Testis (tissue), 3 donors: ENCODE results near the gene CD34. TPM values are rescaled to one million over a fixed set of nuclear protein-coding genes. Genes with fewer than 3 reads are reported as not detected.

Experiments
- DNase-seq: peaks from one replicate; pipeline ENCODE4 v3.0.0-alpha.2; 2019
- H3K27ac ChIP-seq, 2 donors: fragments of 200-600 bp; sonication (generic); one replicate each; pipeline ENCODE4 v1.5.1; 2019
- H3K27me3 ChIP-seq: fragments of 200-600 bp; sonication (generic); one replicate; pipeline ENCODE4 v1.5.1; 2019
- H3K36me3 ChIP-seq: fragments of 200-600 bp; sonication (generic); one replicate; pipeline ENCODE4 v1.5.1; 2017; ENCODE audit warnings: low read depth; ENCODE audit errors: missing control alignments
- H3K4me1 ChIP-seq: fragments of 200-600 bp; sonication (generic); one replicate; pipeline ENCODE4 v1.5.1; 2019
- H3K4me3 ChIP-seq, 2 donors: fragments of 200-600 bp; sonication (generic); one replicate each; pipeline ENCODE4 v1.5.1; 2017 to 2019
- H3K9me3 ChIP-seq: fragments of 200-600 bp; sonication (generic); one replicate; pipeline ENCODE4 v1.5.1; 2017
- CTCF ChIP-seq, 3 experiments: fragments of 450-650 bp in 2 of 3; fragments of 200-600 bp in 1 of 3; sonication (generic) in 1 of 3; IDR thresholded peaks; one replicate each; pipeline ENCODE4 v1.5.1; 2016 to 2019; ENCODE audit warnings: antibody characterized with exemption in 3 of 3, mild to moderate bottlenecking in 2 of 3, moderate library complexity in 1 of 3
- POLR2A ChIP-seq: fragments of 450-650 bp; IDR thresholded peaks from one replicate; pipeline ENCODE4 v1.6.1; 2017; ENCODE audit warnings: antibody characterized with exemption, mild to moderate bottlenecking, moderate library complexity
- WGBS, 2 donors: methylation state at CpG; one replicate each; pipeline ENCODE4 v1.1.5; 2018; 5-methylcytosine and 5-hydroxymethylcytosine counted together
- intact Hi-C: fragments of 100-400 bp; cut with DNase I; formaldehyde crosslinking; loops from one replicate; pipeline ENCODE4 v1.15.1; 2023; ENCODE audit warnings: low total_unique reads
- polyA plus RNA-seq: library from polyadenylated mRNA; stranded (reverse); fragments of 350-450 nt; fragmentation: Illumina TruSeq; extraction: RNeasy Lipid Tissue Mini Kit (QIAGEN cat#74804); gene quantifications from one replicate; pipeline ENCODE4 v1.2.3, GENCODE V29; 2014; ENCODE audit warnings: low read depth, low replicate concordance; ENCODE audit not compliant: insufficient read depth
- total RNA-seq, 2 donors: library from RNA; depleted of rRNA; stranded (reverse); fragments of >200 nt; gene quantifications; one replicate each; pipeline ENCODE4 v1.2.3, GENCODE V29; 2016

The CD34 gene
- total and polyA plus RNA-seq, 3 donors from 2014 or later, result 28.3 to 70.7 (median 32.5) TPM

DNA sequence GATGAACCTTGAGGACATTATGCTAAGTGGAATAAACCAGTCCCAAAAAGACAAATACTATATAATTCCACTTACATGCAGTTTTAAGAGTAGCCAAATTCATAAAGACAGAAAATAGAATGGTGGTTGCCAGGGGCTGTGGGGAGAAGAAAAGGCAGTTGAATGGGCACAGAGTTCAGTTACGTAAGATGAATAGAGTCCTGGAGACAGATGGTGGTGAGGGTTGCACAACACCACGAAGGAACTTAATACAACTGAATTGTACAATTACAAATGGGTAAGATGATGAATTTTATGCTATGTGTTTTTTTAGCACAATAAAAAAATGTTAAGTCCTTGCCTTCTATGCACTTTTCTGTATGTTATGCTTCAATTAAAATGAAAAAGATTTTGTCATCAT is 66.6 kb downstream of the CD34 start:
- intact Hi-C loops, result no loop called here
- 86 to 87% methylated on average over 2 of the region's 2 CpGs for WGBS, 2 donors
- Histone ChIP-seq H3K27ac (peak overlapping the region; percentile 37 to 44), H3K27me3 (no peaks in the 10 kb centered on the region), H3K4me1 (peaks cover 32% of the 10 kb centered on the region), H3K36me3 (no peaks in the 10 kb centered on the region), H3K9me3 (no peaks in the 10 kb centered on the region), H3K4me3 (no peak overlapping the region)
- no peak for TF ChIP-seq CTCF (IDR thresholded peaks at IDR 0.05)
- no peak for TF ChIP-seq POLR2A
- DNase-seq, result no peak

DNA sequence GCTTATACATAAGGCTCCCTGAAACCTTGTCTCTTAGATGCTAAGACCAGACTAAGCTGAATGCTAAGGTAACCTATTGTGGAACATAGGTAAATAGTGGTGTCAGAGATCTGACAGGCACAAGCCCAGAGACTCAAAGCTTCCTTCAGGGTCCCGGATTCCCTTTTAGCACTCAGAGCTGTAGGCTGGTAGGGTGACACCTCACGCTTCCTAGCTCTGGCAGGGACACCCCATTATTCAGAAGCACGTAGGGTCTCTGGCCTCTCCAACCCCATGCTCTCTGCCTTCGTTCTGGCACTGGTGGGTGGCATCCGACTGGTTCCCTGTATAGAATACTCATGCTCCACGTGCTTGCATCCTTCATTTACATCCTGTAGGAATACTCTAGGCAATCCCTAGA is 68.4 kb downstream of the CD34 start:
- Histone ChIP-seq H3K9me3 (no peaks in the 10 kb centered on the region), H3K36me3 (no peaks in the 10 kb centered on the region), H3K4me3 (no peak overlapping the region), H3K4me1 (peaks cover 33% of the 10 kb centered on the region), H3K27me3 (no peaks in the 10 kb centered on the region), H3K27ac (no peak overlapping the region)
- TF ChIP-seq CTCF (IDR thresholded peaks at IDR 0.05) (no peak), POLR2A (no peak)
- WGBS, 2 donors, result 82 to 91% methylated on average over 6 of the region's 6 CpGs
- no peak for DNase-seq
- intact Hi-C loops, result no loop called here

DNA sequence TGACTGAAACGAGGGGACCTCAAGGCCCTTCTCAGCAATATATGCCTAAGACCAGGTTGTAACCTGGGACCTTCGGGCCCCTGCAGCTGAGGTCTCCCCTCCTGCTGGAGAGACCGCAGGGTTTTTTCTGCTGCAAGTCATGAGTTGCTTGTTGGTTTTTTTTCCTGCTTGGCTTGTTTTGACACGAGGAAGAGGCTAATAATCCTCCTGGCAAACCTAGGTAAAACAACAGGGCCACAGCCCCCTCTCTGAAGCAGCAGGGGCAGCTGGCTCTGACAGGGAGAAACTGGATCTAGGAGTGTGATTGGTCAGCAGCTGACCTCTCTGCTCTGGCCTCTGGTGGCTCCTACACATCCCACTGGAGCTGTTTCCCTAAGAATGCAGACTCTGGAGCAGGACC is 69.0 kb downstream of the CD34 start:
- H3K9me3 ChIP-seq, result no peaks in the 10 kb centered on the region
- peaks cover 37% of the 10 kb centered on the region for H3K4me1 ChIP-seq
- DNase-seq, result no peak
- H3K4me3 ChIP-seq, result no peak overlapping the region
- H3K27ac ChIP-seq, result no peak overlapping the region
- TF ChIP-seq POLR2A, result no peak
- TF ChIP-seq CTCF (IDR thresholded peaks at IDR 0.05), result no peak
- intact Hi-C loops, result no loop called here
- H3K36me3 ChIP-seq, result no peaks in the 10 kb centered on the region
- H3K27me3 ChIP-seq, result no peaks in the 10 kb centered on the region
- WGBS, 2 donors, result 56 to 72% methylated on average over 4 of the region's 4 CpGs

DNA sequence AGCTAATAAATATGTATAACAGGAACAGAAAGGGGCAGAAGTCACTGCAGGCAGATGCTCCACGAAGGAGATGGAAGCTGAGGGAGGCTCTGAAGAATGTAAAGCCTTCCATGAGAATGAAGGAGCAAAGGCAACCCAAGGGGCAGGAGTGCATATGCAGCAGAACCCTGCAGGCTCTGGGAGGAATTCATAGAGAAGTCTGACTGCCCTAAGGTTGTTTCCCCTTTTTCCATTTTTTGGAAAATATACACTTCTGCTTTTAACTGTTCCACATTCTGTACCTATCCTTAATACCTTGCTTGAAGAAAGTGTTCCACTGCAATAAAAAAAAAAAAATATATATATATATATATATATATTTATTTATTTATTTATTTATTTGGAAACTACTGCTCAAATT is 69.6 kb downstream of the CD34 start:
- Histone ChIP-seq H3K36me3 (no peaks in the 10 kb centered on the region), H3K27me3 (no peaks in the 10 kb centered on the region), H3K27ac (no peak overlapping the region), H3K4me1 (peaks cover 43% of the 10 kb centered on the region), H3K4me3 (no peak overlapping the region), H3K9me3 (no peaks in the 10 kb centered on the region)
- no peak for DNase-seq
- 76 to 83% methylated on average over 1 of the region's 1 CpG for WGBS, 2 donors
- TF ChIP-seq POLR2A (no peak), CTCF (IDR thresholded peaks at IDR 0.05) (no peak)
- intact Hi-C loops, result no loop called here

DNA sequence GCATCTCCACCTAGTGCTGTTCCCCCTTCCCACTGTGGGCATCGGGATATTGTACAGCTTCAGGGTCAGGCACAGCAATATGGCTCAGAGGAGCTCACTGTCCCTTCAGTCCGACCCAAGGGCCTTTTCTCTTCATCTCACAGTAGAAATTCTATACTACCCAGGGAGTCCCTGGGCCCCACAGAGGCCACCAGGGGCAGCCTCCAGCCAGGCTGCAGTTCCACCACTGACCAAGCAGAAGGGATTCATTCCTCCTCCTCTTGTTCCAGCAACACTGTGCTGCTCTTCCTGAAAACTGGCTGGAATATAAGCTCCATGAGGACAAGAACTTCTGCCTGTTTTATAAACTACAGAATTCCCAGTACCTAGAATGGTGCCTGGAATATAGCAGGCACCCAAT is 70.5 kb downstream of the CD34 start:
- H3K4me1 ChIP-seq, result peaks cover 40% of the 10 kb centered on the region
- no peaks in the 10 kb centered on the region for H3K36me3 ChIP-seq
- TF ChIP-seq POLR2A (no peak), CTCF (IDR thresholded peaks at IDR 0.05) (no peak)
- H3K27ac ChIP-seq, result no peak overlapping the region
- intact Hi-C loops, result no loop called here
- H3K9me3 ChIP-seq, result no peaks in the 10 kb centered on the region
- DNase-seq, result no peak
- no peak overlapping the region for H3K4me3 ChIP-seq
- 83 to 100% methylated on average over 2 of the region's 2 CpGs for WGBS, 2 donors
- H3K27me3 ChIP-seq, result no peaks in the 10 kb centered on the region
